GM12892 (cell line): Measurements from ENCODE around the gene IGFBP5.

Source experiments
- POLR2AphosphoS5 ChIP-seq: IDR thresholded peaks from 2 replicates; pipeline ENCODE4 v1.6.1; 2011; ENCODE audit warnings: low read depth, low read length, control low read depth
- TAF1 ChIP-seq: IDR thresholded peaks from 2 replicates; pipeline ENCODE4 v1.6.1; 2011; ENCODE audit warnings: low read depth, mild to moderate bottlenecking, control low read depth, low read length, borderline replicate concordance

DNA sequence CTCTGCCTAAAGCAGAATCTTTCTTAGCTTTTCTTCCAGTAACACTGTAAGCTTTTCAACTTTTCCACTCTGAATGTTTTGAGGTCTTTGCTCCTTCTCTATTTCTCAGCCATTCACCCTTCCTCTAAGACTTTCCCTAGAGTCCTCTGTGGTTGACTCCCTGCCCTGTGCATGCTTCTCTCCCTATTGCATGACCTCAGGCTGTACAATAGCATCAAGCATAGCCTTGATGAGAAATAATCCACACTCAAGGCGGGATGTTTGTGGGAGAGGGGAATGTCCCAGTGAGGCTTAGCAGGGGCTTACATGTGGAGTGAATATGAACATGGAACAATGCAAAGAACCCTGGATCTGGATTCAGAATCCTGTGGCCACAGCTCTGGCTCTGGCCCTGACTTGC is 48.4 kb upstream of the IGFBP5 start:
- TF ChIP-seq POLR2AphosphoS5 (no peak), TAF1 (no peak)
